NCI-H82 (cell line): Measurements from ENCODE around the gene MSI2.

ENCODE experiments used
- DNase-seq: peaks from one replicate; lab custom pipeline; 2025; lab: John Stamatoyannopoulos, UW

MSI2 gene

DNA sequence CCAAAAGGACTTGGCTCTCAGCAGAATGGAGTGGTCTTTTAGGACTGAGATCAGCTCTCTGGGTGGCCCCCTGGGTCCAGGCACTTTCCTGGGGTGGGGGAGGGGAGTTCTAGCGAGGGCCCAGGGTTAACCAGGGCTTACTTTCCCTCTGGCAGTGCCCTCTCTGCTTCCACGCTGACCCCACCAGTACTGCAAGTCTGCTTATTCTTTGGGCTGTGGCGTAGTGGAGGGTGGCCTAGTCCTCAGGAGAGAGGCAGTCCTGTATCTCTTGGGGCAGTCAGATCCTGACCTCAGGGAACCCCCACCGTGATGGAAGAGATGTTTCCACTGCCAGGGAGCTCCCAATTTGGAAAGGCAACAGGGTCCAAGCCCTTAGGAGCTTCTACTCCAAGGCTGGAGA, 409.4 kb downstream of the MSI2 start:
- DNase-seq: no peak

DNA sequence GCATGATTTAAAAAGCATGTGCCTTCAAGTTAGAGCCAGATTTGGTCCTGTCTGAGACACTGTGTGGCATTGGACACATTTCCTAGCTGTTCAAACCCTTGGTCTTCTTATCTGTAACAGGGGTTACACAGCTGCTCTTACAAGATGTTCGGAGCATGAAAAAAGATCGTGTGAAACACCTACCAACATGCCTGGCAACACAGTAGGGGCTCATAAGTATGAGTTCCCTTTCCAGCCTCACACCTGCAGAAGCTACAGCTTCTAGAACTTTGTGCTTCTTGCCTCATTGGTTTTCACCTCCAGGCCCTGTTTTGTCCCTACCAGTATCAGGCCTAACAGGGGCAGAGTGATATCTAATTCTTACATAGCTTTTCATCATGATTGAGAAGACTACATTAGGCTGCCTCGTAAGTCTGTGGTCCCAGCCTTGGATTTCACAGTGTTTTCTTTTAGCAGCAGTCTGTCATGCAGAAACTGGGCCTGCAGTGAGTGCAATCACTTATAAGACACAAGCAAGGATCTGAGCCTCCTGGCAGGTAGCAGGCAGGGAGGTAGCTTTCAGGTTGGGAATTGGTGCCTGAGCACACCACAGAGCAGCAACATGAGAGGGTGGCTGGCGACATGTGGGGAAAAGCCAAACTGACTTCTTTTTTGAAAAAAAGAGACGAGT, 410.0 kb downstream of the MSI2 start:
- DNase-seq: no peak

DNA sequence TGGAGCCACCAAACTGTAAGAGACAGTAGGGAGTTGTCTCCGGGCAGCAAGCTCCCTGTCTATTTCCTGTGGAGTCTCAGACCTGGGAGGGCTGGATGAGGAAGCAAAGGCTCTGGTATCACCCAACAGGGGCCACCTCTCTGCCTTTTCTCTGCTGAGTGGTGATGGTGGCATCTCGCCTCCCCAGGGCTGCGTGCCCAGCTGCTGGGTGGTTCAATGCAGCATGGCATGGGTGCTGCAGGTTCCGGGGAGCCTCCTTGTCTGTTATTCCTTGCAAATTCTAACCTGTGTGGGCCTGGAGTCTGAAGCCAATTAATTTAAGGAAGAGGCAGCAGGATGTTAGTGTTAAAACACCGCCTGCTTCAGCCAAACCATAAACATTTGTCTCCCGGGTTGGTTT, 410.6 kb downstream of the MSI2 start:
- DNase-seq: no peak

DNA sequence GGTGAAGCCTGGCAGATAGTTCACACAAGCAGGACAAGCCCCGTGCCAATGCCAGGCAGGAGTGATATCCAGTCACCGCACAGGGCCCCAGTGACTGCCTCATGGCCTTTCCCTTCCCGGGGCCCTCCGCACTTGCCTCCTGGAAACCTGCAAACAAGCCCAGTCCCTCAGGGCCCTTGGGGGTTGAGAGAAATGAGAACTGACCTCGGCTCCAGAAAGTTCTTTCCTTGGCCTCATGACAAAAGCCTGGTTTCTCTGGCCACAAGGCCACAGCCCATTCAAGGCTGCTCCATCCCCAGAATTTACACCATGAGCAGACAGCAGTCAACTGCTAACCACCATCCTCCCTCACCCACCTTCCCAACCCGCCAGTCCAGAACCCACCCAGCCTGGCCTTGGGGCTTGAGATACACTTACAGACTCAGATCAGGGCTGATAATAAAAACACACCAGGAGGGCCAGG, 411.2 kb downstream of the MSI2 start:
- DNase-seq: no peak

DNA sequence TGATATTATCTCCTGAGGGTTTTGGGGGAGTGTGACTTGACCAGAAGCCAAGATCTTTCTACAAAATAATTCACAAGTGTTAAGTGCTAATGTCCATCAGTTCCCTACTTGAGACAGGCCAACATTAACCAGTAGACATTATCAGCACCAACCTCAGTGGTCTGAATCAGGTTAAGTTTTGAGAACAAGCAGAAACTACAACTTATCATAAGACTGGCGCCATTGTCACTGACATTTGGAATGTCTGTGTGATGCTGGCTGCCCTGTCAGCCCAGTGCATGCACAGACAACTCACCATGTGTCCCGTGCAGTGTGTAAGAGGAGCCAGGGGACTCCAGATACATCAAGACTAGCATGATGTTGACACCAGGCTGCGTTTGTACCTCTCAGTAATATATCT, 412.0 kb downstream of the MSI2 start:
- DNase-seq: no peak

DNA sequence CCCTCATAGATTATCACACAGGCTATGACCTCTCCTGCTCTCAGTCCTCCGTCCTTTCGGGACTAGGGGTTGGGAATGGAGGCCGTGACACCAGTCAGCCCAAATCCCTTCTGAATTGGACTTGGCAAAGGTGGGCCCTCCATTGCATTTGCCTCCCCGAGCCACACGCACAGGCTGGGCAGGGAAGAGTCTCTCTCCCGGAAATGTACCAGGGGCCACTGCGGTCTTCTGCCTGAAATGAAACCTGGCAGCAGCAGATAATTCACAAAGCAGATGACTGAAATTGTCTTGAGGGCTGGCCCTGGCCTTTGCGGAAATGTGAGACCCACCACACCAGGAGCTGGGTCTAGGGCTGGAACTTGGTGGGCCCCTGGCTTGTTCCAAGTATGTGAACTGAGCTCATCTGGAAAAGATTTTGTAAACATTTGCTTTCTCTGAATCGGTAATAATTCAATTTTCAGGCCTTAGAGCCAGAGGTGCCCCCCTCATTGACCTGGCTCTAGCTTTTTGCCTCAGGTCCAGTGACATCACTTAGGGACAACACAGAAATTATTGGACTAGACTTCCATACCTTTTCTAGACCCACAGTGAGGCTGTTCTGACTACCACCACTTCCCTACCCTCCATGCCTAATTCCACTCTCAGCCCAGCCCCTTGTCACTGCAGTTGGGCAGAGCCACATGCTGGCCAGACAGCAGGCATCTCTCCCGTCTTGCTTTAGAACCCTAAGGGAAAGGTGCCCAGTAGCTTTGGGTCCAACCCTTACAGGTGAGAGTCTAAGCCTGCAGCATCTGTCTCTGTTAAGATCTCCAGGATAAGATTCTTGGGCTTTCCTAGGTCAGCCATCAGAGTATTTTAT, 413.6 kb downstream of the MSI2 start:
- DNase-seq: no peak

DNA sequence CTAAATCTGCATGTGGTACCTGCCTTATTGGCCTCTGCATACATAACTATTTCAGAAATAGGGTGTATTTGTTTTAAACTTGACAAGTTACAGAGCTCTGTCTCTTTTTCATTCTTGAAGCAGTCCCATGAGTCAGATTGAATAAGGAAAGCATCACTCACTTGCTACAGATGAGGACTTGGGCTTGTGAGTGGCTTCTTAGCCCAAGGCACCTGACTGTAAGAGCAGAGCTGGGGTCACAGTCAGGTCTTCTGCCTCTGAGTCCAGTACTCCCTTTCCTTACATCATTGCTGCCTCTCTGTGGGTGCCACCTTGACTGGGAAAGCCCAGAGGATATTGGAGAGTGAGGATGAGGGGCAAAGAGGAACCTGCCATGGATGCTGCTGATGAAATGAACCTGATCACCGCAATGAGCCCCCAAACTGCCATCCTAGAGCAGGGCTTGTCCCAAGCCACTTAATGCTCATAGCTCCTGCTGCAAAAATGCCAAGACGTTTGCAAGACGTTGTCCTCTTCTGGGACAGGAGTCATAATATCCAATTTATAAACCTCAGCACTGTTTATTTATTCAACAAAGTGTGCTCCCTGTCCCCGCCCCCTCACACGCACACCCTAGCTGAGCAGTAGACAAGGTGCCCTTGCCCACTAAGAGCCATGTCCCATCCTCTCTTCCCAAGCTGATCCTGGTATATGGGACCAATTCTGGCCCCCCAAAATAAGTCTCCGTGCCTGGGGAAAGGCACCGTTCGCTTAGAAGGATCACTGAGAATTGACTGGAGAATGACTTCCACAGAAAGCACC, 414.6 kb downstream of the MSI2 start:
- DNase-seq: no peak

DNA sequence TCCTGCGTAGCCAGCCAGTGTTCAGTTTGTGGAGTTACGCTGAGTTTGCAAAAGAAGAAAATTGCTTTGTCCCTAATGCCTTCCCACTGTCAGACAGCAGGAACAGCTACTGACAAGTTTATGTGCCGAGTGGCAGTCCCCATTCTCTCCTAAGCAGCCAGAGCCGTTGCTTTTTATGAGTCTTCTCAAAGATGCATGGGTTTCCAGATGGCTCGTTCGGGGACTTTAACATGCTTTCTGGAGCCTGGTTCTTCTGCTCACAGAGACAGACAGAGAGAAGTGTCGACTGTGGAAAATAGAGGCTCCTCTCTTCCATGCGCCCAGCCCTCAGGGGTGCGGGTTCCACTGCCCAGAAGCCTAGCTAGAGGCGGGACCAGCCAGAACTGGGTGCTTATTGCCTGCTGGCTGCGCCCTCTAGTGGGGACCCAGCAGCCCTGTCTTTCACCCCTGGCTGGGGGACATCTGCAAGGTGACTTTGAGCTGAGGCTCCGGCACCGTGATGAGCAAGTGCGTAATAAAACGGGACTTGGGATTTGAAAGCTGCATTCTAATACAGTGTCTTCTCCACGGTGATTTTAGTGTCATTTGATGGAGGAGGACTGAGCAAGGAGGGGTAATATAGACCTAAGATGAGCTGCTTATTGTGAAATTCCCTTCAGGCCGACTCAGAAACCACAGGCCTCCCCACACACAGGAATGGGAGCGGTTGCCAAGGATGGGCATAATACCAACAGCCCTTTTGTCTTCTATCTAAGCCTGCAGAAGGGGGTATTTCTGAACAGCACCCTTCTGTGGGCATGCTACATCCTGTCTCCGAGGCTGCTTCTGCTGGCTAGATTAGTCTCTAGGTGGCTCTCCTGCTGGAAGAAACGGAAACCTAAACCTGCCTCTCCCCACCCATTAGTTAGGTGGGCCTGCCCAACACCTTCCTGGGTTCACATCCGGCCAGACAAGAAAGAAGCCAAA, 415.6 kb downstream of the MSI2 start:
- DNase-seq: peak; percentile 93

DNA sequence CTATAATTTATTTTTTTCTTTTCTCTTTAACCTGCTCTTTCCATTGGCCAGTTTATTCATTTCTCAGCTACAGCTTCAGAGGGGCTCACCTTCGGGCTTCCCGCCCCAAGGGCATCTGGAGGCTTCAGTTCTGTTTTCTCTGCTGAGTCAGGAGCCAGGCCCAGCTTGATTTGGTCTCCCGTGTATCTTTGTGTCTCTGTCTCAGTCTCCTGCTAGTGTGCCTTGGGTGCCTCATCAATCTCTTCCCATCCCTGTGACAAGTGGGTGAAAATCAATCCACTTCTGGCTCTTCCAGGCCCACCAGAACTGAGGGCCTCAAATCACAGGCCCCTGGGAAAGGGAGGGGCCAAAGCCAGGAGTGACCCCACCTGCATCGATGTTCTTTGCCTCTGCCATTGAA, 416.6 kb downstream of the MSI2 start:
- no peak for DNase-seq

DNA sequence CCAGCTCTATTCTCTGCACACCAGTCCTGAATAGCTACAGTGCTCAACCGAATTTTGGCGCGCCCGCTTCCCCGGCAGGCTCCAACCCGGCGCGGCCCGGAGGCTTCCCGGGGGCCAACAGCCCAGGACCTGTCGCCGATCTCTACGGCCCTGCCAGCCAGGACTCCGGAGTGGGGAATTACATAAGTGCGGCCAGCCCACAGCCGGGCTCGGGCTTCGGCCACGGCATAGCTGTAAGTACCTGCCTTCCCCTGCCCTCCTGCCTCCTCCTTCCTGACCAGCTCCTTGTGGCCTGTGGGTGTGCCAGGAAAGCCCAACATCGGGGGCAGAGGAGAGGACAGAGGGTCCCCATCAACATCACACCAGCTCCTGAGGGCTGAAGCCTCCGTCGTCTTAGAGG, 418.6 kb downstream of the MSI2 start:
- DNase-seq: no peak

DNA sequence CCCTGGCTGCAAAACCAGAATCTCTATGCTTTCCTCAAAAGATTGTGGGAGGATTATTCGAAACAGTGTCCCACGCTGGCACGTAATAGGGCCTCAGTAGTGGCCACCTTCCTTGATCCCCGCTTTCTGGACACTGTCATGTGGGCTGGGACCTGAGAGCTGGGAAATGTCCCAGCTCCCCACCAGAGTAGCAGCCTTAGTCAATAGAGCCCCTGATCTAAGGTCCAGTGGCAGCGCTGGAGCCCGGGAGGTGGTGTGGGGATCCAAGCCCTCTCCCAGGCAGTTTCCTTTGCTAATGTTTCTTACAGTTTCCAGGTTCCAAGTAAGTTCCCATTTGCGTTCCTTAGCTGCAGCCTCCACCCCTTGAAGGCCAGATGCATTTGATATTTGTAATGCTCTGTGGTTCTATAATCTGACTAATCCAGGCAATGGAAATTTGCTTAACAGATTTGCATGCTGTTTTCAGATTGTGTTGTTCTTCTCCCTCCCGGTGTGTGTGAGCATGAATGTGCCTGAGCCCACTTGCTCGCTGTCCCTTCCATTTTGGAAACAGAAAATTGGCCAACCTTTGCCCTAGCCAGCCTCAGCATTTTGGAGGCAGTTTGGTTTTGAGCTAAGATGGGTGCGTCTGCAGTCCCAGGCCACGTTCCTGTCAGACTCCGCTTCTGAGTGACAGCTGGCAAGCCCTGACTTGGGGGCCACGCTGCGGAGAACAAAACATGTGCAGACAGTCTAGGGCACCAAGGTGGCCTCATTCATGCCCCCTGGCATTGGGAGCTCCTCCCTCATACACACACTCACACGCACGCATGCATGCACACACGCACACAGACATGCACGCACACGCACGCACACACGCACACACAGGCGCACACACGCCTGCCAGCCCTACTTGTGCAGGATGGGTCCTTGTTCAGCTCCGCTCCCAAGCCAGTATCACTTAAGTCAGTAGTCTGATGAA, 419.4 kb downstream of the MSI2 start:
- DNase-seq: peak; percentile 81

DNA sequence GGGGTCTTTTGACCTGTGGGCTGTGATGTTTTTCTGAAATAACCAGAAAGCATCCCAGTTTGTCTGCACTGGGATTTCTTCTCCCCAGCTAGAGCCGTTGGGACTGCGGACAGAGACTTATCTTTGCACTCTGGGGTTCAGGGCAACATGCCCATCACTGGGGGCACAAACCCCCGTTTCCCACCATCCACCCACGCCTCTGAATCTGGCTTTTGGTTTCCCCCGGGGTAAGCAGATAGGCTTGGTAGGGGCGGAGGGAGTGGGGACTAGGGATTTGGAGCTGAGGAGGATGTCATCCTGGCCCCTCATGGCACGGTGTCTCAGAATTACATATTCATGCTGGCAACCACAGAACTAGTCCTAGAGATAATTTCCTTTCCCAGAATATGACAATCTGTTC, 420.2 kb downstream of the MSI2 start:
- DNase-seq: peak; percentile 50

DNA sequence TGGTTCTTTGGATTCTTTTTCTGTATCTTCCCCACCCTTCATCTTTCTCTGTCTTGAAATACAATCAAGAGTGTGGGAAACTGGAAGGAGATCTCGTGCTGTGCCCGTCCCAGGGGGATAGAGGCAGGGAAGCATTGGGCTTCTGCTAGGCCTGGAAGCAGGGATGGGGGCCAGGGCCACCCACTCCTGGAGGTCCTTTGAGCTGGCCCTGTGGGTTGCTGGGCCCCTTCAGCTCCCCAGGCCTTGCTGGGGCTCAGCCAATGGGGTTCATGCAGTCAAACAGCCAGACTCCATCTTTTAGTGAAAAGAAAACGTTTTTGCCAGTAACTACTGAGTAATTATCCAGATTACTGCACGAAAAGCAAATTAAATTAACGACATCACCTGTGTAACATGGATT, 421.0 kb downstream of the MSI2 start:
- DNase-seq: peak; percentile 85

DNA sequence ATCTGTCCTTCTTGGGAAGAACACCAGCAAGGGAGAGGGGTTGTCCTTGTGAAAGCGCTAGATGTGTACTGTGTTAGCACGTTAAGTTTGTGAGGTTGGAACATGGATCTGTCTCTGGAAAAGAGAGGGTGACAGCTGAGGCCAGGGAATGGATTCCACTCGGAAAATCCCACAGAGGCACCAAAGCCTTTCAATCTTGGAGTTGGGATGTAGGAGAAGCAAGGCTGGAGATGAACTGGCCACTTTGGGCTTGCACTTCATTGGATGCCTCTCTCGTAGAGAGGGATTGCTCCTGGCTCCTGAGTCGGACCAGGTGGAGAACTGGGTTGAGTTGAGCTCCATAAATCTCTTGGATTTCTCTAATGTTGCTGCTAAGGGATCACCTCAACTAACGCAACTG, 421.5 kb downstream of the MSI2 start:
- DNase-seq: no peak

DNA sequence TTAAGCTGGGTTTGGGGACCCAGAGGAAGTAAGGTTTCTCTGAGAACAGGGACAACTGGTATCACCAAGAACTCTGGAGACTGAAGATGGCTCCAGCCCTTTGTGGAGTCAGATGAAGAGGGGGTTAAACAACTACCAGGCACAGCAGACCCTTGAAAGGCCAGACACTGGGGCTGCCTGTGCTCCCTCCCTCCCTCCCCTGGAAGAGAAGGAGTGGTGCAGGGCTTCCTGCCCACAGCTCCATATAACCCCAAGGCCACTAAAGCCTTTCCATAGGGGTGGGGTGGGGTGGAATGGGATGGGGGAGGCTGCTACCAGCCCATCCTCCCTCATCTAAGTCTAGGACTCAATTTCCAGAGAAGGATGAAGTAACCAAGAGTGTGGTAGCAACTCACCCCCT, 422.1 kb downstream of the MSI2 start:
- peak; percentile 60 for DNase-seq

DNA sequence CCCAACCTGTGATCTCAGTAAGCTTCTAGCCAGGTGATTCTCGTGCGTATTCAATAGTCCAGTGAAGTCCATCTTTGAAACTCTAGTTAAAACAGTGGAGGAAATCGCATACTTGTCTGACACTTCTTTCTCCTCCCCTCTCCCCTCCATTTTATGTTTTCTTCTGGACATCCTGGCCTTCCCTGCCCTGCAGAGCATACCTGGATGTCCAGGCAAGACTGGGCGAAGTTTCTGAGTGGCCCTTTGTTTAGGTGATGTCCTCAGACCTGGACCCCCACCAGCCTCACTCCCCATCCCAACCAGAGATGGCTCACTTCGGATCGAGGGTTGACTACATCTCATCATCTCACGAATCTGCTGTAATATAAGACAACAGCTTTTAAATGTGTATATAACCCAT, 423.0 kb downstream of the MSI2 start:
- DNase-seq: no peak

DNA sequence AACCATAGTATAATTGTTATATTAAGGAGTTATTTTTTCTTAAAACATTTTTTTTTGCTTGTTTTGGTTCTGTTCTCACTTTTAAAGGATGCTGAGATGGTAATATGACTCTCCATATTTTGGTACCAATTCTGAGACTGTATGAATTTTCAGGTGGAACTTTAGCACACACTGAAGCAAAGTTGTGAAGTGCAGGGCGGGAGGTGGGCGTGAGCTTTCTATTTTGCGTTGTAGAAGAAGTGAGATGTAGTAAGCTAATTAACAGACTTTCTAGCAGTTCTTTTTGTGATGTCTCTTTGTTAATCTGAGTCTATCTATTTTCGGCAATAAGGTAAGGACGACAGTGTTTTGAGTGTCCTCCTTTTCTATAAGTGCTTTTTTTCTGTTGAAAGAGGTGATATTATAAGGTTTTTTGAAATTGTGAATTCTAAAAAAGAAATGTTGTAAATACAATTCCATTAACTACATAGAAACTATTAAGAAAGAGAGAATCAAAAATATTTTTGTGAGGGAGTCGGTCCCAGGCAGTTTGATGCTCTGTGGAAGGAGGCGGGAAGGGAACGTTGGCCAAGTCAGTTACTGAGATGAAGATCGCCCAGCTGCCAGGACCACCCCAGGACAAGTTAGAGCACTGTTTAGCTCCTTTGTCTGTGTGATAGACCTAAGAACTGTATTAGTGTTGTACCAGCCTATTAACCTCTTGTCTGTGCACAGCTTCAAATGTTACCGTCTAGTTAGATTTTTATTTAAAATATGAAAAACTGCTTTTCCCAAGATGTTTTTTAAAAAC, 423.8 kb downstream of the MSI2 start:
- no peak for DNase-seq

DNA sequence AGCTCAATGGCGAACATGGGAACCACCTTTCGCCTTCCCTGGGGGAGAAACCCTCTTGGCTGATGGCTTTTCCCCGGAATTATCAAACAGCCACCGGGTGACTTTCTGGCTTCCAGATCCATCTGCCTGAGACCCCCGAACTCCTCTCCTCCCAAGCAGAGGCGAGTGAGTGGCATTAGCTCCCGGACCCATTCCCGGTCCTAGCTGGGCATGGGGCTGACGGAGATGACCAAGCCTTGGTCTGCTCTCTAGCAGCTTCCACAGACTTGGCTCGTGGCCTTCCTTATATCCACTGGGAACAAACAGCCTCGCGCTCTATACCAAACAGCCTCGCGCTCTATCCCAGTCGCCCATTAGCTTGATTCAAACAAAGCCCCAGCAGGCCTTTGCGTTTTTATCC, 426.4 kb downstream of the MSI2 start:
- DNase-seq: no peak

DNA sequence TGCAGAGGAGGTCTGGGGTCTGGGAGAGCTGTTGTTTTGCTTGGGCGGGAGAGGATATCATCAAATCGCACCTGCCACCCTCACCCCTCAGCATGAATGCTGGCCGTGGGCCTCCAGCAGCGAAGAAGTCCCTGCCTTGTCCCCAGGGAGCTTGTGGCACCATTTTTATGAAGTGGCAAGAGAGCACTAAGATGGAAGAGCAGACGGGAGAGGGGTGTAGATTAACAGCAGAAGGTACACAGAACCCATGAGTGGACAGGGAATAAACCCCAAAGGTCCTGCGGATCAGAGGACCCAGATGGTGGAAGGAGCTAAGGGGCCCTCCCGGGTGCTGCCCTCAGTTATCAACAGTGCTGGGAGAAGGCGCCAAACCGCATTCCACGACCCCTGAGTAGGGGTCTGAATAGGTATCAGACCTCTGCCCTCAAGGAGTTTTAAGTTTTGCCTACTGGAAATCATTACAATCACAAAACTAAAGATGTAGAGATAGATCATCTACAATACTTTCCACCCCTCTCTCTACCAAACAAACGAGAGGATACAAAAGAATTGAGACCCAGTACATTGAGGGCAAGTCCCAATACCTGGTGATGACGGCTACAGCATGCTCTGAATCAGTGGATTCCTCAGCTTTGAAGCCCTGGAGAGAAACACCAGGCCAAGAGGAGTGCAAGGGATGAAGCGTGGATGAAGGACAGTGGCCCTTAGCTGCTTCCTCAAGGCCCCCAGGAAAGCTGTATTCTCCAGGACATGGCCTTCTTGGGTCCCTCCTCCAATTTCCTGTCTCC, 428.6 kb downstream of the MSI2 start:
- no peak for DNase-seq
